GM18502 (cell line): ENCODE measurements around the gene ZNF254.
"Not testable (repeated sequence)": the region's sequence is repeated elsewhere in the genome, so short reads cannot be mapped to it uniquely, and the experiment has no call there.

ENCODE experiments used
- ATAC-seq: cut with Tn5 transposase; IDR thresholded peaks from one replicate; pipeline ENCODE4 v1.9.1; 2021; ENCODE audit warnings: mild to moderate bottlenecking; ENCODE audit not compliant: unreplicated experiment, poor library complexity

The ZNF254 gene

DNA sequence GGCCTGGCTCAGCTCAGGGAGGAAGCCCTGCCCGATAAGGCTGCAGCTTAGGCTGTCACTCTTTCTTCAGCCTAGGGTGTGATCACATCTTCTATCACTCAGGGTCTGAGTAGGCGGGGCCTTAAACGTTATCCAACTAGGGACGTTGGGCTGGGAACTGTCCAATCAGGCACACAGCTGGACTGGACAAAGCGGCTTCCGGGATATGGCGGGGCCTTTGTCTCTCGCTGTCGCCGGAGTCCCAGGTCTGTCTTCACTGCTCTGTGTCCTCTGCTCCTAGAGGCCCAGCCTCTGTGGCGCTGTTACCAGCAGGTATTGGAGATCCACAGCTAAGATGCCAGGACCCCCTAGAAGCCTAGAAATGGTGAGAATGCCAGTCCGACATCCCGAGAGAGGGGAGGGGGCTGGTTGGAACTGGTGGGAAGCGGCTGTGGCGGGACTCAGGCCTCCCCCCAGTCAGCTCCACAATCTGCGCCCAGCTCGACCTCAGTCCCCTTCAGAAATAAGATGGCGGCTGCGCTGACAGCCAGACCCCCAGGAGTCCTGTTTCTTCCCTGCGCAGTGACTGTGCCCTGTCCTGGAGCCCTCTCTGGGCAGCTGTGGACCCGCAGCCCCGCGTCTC, at the start of gene ZNF254:
Gene ZNF254 (plus strand): TSS at position 214 of the 622 bp plus-strand sequence. CDS start 121 bp downstream, at position 335.
- ATAC-seq = peak; percentile 99

DNA sequence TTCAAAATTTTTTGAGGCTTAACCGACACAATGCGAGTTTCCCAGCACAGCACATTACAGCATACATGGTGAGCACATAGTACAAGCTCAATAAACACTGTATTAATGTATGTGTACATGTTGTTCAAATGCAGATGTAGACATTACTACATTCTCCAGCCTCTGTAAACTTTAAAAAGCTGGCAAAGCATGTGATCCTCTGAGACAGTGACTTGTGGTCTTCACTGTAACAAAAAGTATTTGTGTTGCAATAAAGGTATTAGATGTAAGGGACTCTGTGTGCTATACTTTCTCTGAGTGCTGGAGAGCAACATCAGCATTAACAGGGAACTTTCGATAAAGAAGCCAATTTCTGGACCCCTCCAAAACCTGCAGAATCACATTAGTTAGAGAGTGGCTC, 46.4 kb upstream of the ZNF254 start:
- ATAC-seq = no peak

DNA sequence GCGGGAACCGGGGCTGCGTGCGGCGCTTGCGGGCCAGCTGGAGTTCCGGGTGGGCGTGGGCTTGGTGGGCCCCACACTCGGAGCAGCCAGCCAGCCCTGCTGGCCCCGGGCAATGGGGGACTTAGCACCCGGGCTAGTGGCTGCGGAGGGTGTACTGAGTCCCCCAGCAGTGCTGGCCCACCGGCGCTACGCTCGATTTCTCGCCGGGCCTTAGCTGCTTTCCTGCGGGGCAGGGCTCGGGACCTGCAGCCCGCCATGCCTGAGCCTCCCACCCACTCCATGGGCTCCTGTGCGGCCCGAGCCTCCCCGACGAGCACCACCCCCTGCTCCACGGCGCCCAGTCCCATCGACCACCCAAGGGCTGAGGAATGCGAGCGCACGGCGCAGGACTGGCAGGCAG, 45.7 kb upstream of the ZNF254 start:
- ATAC-seq = not testable (repeated sequence)

DNA sequence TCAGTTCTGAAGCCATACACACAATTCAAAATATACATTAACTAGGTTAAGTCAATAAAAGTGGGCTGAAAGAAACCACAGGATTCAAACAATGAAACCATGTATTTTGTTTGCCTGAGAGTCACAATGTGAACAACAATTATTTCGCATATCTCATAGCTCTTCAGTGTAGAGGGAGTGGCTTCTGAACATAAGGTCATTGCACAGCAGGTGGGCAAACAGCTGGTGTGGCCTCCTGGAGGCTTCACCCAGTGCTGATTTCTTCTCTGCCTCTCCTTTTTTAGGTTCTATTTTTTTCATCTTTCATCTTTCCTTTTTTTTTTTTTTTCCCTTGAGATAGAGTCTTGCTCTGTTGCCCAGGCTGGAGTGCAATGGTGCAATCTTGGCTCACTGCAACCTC, 40.4 kb upstream of the ZNF254 start:
- ATAC-seq = no peak

DNA sequence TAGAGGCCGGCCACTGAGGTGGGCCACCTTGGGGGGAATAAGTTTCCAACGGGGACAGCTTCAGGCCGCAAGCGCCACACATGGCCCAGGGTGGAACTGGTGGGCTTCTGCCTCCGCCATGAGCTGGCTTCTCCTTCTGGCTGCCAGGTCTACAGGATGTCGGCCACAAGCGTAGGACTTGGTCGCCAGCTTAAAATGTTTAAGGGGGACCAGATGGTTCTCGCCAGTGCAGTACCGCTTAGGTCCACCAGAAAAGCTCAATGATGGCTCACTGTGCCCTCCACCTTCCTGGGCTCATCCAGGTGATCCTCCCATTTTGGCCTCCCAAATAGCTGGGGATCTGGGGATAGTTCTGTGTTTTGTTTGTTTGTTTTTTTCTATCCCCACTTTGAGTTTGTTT, 38.7 kb upstream of the ZNF254 start:
- no peak for ATAC-seq

DNA sequence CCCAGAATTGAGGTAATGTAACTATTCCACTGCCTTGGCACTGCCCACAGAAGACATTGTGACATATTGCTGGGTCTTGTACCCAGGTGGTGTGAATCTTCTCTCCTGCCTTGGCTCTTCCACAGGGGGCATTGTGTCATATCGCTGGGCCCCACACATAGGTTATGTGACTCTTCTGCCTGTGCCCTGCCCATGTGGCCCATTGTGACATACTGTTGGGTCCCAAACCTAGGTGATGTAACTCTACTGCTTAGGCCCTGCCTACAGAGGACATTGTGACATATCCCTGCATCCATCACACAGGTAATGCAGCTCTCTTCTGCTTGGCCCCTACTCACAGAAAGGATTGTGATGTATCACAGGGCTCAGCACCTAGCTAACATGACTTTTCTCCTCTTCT, 37.5 kb upstream of the ZNF254 start:
- no peak for ATAC-seq

DNA sequence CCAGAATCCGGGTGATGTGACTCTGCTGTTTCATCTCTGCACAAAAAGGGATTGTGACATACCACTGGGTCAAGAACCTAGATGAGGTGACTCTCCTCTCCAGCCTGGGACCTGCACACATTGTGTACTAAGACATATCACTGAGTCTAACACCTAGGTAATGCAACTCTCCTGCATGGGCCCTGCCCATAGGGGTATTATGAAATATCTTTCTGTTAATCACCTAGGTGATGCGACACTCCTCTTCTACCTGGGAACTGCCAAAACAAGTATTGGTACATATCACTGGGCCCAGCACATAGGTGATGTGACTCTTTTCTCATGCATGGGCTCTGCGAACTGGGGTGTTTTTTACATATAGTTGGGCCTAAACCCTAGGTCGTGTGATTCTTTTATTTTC, 35.5 kb upstream of the ZNF254 start:
- no peak for ATAC-seq

DNA sequence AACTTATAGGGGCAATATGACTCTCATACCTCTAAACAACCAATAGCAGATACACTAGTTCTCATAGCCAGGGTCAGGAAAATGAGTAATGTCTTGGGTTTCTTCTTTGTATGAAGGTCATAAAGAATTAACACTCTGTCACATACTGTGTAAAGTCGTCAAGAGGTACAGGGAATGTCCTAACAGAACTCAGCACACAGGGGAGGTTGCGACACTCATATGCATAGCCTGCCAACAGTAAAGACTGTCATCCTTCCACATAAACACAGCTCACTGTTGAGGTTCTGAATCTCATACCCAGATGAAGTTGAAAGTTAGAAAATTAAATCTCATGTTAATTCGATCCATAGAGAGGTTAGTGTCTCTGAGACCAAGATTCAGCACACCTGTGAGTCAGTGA, 34.2 kb upstream of the ZNF254 start:
- no peak for ATAC-seq

DNA sequence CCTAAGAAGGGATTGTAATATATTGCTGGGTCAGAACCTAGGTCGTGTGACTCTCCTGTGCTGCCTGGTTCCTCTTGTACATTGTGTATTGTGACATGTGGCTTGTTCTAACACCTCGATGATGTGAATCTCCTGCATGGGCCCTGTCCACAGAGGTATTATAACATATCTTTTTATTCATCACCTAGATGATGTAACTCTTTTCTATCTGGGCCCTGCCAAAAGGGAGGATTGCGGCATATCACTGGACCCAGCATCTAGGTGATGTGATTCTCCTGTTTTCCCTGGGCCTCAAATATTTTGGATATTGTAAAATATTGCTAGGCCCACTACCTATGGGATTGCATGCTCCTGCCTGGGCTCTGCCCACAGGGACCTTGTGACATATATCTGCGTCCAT, 33.4 kb upstream of the ZNF254 start:
- ATAC-seq = no peak

DNA sequence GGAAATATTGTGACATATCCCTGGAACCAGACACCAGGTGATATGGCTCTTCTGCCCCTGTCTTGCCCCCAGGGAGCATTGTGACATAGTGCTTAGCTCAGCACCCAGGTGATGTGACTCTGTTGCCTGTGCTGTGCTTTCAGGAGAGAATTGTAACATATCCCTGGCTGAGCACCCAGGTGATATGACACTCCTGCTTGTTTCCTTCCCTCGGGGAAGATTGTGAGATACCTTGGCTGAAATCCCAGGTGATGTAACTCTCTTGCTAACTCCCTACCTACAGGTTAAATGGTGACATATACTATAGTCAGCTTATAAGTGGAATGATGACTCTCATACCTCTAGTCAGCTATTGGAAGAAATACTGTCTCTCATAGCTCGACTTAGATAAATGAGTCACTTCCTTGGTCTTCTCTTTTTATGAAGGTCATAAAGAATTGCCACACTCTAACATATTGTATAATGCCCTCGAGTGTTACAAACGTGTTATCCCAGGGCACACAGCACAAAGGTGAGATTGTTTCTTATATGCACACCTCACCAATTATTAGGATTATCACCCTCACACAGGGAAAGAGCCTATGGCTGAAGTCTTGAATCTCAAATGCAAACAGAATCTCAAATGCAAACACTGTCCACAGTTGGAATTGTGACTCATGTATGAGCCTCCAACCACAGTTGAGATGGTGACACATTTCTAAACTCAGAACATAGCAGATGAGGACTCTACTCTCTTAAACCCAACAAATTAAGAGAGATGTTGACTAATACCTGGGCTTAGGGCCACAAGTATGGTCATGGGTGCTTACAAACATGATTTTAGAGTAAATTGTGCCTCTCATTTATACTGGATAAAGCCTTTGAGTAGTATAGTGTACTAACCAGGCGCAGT, 32.7 kb upstream of the ZNF254 start:
- ATAC-seq = peak; percentile 47

DNA sequence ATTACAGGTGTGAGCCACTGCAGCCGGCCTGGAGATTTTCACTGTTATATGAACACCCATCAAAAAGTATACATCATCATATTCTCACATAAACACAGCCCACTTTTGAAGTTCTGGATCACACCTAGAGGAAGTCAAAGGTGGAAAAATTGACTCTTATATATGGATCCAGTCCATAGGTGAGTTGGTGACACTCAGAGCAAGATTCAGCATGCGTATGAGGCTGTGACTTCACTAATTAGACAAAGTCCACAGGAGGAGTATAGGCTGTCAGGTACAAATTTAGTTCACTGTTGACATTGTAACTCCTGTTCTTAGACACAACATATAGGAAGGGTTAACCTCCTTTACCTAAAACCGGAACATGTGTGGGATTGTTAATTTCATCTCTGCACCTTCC, 31.4 kb upstream of the ZNF254 start:
- no peak for ATAC-seq

DNA sequence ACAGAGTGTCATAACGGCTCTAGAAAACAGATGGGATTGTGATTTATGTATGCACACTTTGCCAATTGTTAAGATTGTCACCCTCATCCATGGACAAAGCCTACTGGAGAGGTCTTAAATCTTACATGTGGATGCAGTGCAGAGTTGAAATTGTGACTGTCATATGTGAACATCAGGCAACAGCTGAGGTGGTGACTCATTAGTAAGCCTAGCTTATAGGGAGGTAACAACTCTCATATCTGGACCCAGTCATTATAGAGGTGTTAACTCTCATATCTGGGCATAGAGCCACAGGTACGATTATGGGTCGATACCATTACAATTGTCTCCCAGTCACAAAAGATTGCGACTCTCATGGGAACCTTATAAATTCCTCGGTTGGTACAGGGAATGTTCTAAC, 29.8 kb upstream of the ZNF254 start:
- no peak for ATAC-seq

DNA sequence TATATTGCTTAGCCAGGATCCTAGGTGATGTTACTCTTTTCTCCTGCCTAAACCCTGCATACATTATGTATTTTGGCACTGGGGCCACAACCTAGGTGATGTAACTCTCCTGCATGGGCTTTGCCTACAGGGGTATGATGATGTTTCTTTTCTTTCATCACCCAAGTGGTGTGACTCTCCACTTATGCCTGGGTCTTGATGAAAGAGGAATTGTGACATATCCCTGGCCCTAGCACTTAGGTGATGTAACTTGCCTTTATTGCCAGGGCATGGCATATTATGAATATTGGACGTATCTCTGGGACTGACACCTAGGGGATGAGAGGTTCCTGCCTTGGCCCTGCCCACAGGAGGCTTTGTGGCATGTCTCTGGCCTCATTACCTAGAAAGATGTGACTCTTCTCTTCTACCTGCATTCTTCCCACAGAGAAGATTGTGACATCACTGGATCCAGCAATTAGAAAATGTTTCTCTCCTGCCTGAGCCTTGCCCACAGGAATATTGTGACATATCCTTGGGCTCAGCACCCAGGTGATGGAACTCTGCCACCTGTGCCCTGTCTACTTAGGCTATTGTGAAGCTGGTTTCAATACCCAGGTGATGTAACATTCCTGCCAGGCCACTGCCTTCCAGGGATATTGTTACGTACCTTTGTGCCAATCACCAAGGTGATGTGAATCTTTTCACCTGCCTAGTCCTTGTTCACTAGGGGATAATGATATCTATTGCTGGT, 27.3 kb upstream of the ZNF254 start:
- no peak for ATAC-seq

DNA sequence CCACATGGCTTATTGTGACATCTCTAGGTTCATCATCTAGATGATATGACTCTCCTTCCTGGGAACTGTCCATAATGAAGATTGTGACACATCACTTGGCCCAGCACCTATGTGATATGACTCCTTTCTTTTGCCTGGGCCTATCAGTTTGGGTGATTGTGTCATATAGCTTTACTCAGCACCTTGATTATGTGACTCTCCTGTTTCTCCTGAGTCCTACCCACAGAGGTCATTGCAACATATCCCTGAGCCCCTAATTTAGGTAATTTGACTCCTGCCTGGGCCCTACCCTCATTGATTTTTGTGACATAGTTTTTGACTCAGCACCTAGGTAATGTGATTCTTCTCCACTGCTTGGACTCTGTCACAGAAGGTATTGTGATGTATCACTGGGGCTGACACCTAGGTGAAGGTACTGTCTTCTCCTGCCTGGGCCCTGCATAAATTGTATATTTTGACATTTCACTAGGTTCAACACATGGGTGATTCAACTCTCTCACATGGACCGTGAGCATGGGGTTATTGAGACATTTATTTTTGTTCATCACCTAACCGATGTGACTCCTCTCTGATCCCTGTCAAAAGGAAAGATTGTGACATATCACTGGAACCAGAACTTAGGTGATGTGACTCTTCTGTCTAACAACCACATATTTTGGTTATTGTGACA, 26.2 kb upstream of the ZNF254 start:
- no peak for ATAC-seq

DNA sequence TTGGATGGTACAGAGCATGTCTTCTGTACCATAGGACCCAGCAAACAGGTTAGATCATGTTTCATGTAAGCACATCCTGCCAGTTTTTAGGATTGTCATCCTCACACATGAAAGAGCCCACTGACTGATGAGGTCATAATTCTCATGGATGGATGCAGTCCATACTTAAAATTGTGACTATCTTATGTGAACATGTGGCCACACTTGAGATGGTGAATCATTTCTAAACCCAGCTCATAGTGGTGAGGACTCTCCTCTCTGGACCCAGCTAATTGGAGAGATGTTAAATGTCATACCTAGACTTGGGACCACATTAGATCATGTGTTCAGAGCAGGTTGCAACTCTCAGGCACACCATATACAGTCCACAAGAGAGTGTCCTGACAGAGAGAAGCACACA, 24.8 kb upstream of the ZNF254 start:
- ATAC-seq = peak; percentile 42

DNA sequence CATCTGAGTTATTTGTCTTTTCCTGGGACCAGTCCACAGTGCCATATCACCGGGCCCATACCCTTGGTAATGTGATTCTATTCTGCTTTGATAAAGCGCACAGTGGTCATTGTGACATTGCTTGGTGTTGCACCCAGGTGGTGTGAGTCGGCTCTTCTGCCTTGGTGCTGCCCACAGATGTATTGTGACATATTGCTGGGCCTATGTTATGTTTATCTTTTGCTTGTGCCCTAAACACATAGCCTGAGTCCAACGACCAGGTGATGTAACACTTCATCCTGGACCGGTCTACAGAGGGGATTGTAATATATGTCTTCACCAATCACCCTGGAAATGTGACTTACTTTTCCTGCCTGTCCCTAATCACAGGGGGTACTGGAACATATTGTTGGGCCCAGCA, 23.7 kb upstream of the ZNF254 start:
- no peak for ATAC-seq

DNA sequence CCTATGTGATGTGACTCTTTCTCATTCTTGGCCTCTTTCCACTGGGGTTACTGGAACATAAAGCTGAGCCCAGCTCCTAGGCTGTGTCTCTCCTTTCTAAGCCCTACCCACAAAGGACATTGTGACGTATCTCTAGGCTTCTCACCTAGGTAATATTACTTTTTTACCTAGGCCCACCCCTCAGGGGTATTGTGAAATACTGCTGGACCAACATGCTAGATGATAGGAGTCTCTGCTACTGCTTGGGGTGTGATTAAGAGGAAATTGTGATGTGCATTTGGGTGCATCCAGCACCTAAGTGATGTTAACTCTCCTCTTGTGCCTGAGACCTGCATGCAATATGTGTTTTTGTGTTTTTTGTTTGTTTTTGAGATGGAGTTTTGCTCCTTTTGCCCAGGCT, 22.8 kb upstream of the ZNF254 start:
- no peak for ATAC-seq

DNA sequence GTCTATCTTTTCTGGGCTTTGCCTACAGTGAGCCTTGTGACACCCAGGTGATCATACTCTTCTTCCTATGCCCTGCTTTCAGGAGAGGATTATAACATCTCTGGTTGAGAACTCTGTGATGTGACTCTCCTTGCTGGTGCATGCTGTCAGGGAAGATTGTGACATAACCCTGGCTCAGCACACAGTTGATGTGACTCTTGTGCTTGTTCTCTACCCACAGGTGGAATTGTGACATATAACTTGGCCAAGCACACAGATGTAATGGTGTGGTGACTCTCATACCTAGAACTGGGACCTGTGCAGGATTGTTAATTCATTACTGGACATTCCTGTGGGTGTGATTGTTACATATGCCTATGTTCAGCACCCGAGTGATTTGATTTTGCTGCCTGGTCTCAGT, 21.7 kb upstream of the ZNF254 start:
- ATAC-seq = no peak

DNA sequence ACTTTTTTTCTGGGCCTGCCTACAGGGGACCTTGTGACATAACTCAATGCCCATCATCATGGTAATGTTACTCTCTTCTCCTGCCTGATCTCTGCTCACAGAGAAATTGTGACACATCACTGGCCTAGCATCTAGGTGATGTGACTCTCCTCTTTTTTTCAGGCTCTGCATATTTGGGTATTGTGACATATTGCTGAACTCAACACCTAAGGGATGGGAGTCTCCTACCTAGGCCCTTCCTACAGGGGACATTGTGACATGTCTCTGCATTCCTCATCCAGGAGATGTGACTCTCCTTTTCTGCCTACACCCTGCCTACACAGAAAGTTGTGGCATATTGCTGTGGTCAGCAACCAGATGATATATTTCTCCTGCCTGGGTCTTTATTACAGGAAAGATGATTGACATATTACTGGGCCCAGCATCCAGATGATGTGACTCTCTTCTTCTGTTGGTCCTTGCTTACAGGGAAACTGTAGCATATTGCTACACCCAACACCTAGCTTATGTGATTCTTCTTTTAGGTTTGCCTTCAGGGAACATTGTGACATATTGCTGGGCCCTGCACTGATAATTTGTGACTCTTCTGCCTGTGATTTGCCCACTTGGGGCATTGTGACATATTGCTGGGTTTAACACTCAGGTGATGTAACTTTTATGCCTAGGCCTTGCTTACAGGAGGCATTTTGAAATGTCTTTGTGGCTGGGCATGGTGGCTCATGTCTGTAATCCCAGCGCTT, 21.0 kb upstream of the ZNF254 start:
- ATAC-seq = no peak
